Stimulated activated CD4-positive, alpha-beta T cell treated with anti-CD3 and anti-CD28 coated beads, Interleukin-1b, Interleukin-23, amount 100 ng/mL, for 24 hours (primary cell): ENCODE data around the gene DNAJC13.
"Not testable (repeated sequence)": the region's sequence is repeated elsewhere in the genome, so short reads cannot be mapped to it uniquely, and the experiment has no call there.

Experiments
- DNase-seq, 4 experiments: peaks; one replicate each; pipeline ENCODE4 v3.0.0-alpha.2; 2020; ENCODE audit warnings: low read depth in 4 of 4, low spot score in 1 of 4

DNAJC13 gene

GRCh38 chr3:132416807-132417694 is at the start of gene DNAJC13:
Gene DNAJC13 (plus strand): TSS chr3:132417502. CDS start chr3:132434551, 17,049 bp downstream.
- DNase-seq: peak; percentile 74 to 85 (median 81)

- DNase-seq: no peak
Measured at GRCh38 chr3:132368515-132368914, 48.8 kb upstream of the DNAJC13 start.

GRCh38 chr3:132368962-132369361 is 48.3 kb upstream of the DNAJC13 start:
- no peak for DNase-seq

GRCh38 chr3:132376945-132377354 is 40.4 kb upstream of the DNAJC13 start:
- DNase-seq: not testable (repeated sequence)

GRCh38 chr3:132378048-132378762 is 39.1 kb upstream of the DNAJC13 start:
- DNase-seq: no peak

- DNase-seq: no peak
Measured at GRCh38 chr3:132378846-132379245, 38.5 kb upstream of the DNAJC13 start.

- DNase-seq: no peak
Measured at GRCh38 chr3:132380920-132381319, 36.4 kb upstream of the DNAJC13 start.

GRCh38 chr3:132381348-132381944 is 35.9 kb upstream of the DNAJC13 start:
- no peak for DNase-seq

- no peak for DNase-seq
Measured at GRCh38 chr3:132382267-132382666, 35.0 kb upstream of the DNAJC13 start.

GRCh38 chr3:132382688-132383194 is 34.6 kb upstream of the DNAJC13 start:
- no peak for DNase-seq

- DNase-seq: no peak
Measured at GRCh38 chr3:132386259-132386658, 31.0 kb upstream of the DNAJC13 start.

GRCh38 chr3:132392675-132393074 is 24.6 kb upstream of the DNAJC13 start:
- DNase-seq: not testable (repeated sequence)

- no peak for DNase-seq
Measured at GRCh38 chr3:132394320-132394719, 23.0 kb upstream of the DNAJC13 start.

- no peak for DNase-seq
Measured at GRCh38 chr3:132395126-132395525, 22.2 kb upstream of the DNAJC13 start.

- no peak for DNase-seq
Measured at GRCh38 chr3:132396255-132396654, 21.0 kb upstream of the DNAJC13 start.

- not testable (repeated sequence) for DNase-seq
Measured at GRCh38 chr3:132396776-132397175, 20.5 kb upstream of the DNAJC13 start.

- no peak for DNase-seq
Measured at GRCh38 chr3:132399054-132399929, 18.0 kb upstream of the DNAJC13 start.

- no peak for DNase-seq
Measured at GRCh38 chr3:132401255-132401654, 16.0 kb upstream of the DNAJC13 start.

GRCh38 chr3:132404276-132404675 is 13.0 kb upstream of the DNAJC13 start:
- DNase-seq: no peak

GRCh38 chr3:132405188-132405587 is 12.1 kb upstream of the DNAJC13 start:
- no peak for DNase-seq
